HL-60 (cell line): ENCODE data around the gene AGO1.

Experiments
- POLR2AphosphoS5 ChIP-seq: IDR thresholded peaks from 2 replicates; pipeline ENCODE4 v1.6.1; 2012; ENCODE audit warnings: low read depth
- TF ChIP-seq, protein P1 (sequence below): IDR thresholded peaks from one replicate; pipeline ENCODE4 v1.5.1; 2011; ENCODE audit warnings: low read length, control low read depth, inconsistent platforms; ENCODE audit not compliant: insufficient read depth
- TF ChIP-seq, protein P2 (sequence below): IDR thresholded peaks from 2 replicates; pipeline ENCODE4 v1.6.1; 2012; ENCODE audit warnings: low read depth; ENCODE audit not compliant: insufficient replicate concordance

GRCh38 chr1:35929730-35930592, 47.0 kb downstream of the AGO1 start:
- no peak; the same call in 1 of the 2 replicates for TF ChIP-seq POLR2AphosphoS5
- TF ChIP-seq, protein P1, sequence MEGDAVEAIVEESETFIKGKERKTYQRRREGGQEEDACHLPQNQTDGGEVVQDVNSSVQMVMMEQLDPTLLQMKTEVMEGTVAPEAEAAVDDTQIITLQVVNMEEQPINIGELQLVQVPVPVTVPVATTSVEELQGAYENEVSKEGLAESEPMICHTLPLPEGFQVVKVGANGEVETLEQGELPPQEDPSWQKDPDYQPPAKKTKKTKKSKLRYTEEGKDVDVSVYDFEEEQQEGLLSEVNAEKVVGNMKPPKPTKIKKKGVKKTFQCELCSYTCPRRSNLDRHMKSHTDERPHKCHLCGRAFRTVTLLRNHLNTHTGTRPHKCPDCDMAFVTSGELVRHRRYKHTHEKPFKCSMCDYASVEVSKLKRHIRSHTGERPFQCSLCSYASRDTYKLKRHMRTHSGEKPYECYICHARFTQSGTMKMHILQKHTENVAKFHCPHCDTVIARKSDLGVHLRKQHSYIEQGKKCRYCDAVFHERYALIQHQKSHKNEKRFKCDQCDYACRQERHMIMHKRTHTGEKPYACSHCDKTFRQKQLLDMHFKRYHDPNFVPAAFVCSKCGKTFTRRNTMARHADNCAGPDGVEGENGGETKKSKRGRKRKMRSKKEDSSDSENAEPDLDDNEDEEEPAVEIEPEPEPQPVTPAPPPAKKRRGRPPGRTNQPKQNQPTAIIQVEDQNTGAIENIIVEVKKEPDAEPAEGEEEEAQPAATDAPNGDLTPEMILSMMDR, result no peak
- TF ChIP-seq, protein P2, sequence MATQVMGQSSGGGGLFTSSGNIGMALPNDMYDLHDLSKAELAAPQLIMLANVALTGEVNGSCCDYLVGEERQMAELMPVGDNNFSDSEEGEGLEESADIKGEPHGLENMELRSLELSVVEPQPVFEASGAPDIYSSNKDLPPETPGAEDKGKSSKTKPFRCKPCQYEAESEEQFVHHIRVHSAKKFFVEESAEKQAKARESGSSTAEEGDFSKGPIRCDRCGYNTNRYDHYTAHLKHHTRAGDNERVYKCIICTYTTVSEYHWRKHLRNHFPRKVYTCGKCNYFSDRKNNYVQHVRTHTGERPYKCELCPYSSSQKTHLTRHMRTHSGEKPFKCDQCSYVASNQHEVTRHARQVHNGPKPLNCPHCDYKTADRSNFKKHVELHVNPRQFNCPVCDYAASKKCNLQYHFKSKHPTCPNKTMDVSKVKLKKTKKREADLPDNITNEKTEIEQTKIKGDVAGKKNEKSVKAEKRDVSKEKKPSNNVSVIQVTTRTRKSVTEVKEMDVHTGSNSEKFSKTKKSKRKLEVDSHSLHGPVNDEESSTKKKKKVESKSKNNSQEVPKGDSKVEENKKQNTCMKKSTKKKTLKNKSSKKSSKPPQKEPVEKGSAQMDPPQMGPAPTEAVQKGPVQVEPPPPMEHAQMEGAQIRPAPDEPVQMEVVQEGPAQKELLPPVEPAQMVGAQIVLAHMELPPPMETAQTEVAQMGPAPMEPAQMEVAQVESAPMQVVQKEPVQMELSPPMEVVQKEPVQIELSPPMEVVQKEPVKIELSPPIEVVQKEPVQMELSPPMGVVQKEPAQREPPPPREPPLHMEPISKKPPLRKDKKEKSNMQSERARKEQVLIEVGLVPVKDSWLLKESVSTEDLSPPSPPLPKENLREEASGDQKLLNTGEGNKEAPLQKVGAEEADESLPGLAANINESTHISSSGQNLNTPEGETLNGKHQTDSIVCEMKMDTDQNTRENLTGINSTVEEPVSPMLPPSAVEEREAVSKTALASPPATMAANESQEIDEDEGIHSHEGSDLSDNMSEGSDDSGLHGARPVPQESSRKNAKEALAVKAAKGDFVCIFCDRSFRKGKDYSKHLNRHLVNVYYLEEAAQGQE, result no peak
